SK-N-SH treated with all-trans-retinoic acid at 6 μM for 48 hours (cell line): ENCODE results near the gene HOMEZ.

Source experiments
- ATAC-seq: fragments of 200-7000 bp; cut with Tn5 transposase; 3 replicates; pipeline ENCODE4 v1.9.1; 2020; ENCODE audit warnings: mild to moderate bottlenecking, moderate library complexity
- ARNTL ChIP-seq: fragments of 450-650 bp; formaldehyde crosslinking; IDR thresholded peaks from 2 replicates; pipeline ENCODE4 v1.5.0; 2020; ENCODE audit warnings: low read depth, mild to moderate bottlenecking, moderate library complexity, borderline replicate concordance
- BACH2 ChIP-seq: fragments of 250-450 bp; sonication (Bioruptor Pico); IDR thresholded peaks from 2 replicates; pipeline ENCODE4 v1.9.0; 2021; ENCODE audit warnings: mild to moderate bottlenecking, borderline replicate concordance
- CREB5 ChIP-seq: fragments of 250-450 bp; sonication (Bioruptor Pico); IDR thresholded peaks from 2 replicates; pipeline ENCODE4 v1.5.1; 2020; ENCODE audit warnings: low read depth, mild to moderate bottlenecking, moderate library complexity
- CSDC2 ChIP-seq: fragments of 250-450 bp; sonication (Bioruptor Pico); IDR thresholded peaks from 2 replicates; pipeline ENCODE4 v1.5.0; 2020; ENCODE audit warnings: mild to moderate bottlenecking, moderate library complexity
- GLIS3 ChIP-seq: fragments of 250-450 bp; sonication (Bioruptor Pico); IDR thresholded peaks from 2 replicates; pipeline ENCODE4 v1.5.0; 2020; ENCODE audit warnings: mild to moderate bottlenecking, moderate library complexity
- ISL1 ChIP-seq: fragments of 250-450 bp; sonication (Bioruptor Pico); IDR thresholded peaks from 2 replicates; pipeline ENCODE4 v2.1.2; 2022; ENCODE audit warnings: mild to moderate bottlenecking, moderate library complexity
- OSR1 ChIP-seq: fragments of 250-450 bp; sonication (Bioruptor Pico); IDR thresholded peaks from 2 replicates; pipeline ENCODE4 v1.8.0; 2022; ENCODE audit warnings: moderate library complexity, mild to moderate bottlenecking, inconsistent platforms
- PATZ1 ChIP-seq: fragments of 250-450 bp; sonication (Bioruptor Pico); IDR thresholded peaks from 2 replicates; pipeline ENCODE4 v1.8.0; 2020; ENCODE audit warnings: mild to moderate bottlenecking, moderate library complexity, borderline replicate concordance
- POU6F1 ChIP-seq: fragments of 250-450 bp; sonication (Bioruptor Pico); IDR thresholded peaks from 2 replicates; pipeline ENCODE4 v1.8.0; 2021; ENCODE audit warnings: low read depth, mild to moderate bottlenecking, moderate library complexity, borderline replicate concordance
- PPARA ChIP-seq: fragments of 250-450 bp; sonication (Bioruptor Pico); IDR thresholded peaks from 2 replicates; pipeline ENCODE4 v1.5.0; 2020; ENCODE audit warnings: mild to moderate bottlenecking, borderline replicate concordance
- RARB ChIP-seq: fragments of 250-450 bp; sonication (Bioruptor Pico); IDR thresholded peaks from 2 replicates; pipeline ENCODE4 v1.8.0; 2021; ENCODE audit warnings: mild to moderate bottlenecking, moderate library complexity
- SNAI2 ChIP-seq: fragments of 250-450 bp; sonication (Bioruptor Pico); IDR thresholded peaks from 2 replicates; pipeline ENCODE4 v1.5.0; 2020; ENCODE audit warnings: mild to moderate bottlenecking, moderate library complexity
- TOX ChIP-seq: fragments of 250-450 bp; sonication (Bioruptor Pico); IDR thresholded peaks from 2 replicates; pipeline ENCODE4 v1.8.0; 2021; ENCODE audit warnings: mild to moderate bottlenecking, moderate library complexity, borderline replicate concordance
- TSHZ2 ChIP-seq: fragments of 250-450 bp; sonication (Bioruptor Pico); IDR thresholded peaks from 2 replicates; pipeline ENCODE4 v1.5.0; 2020; ENCODE audit warnings: mild to moderate bottlenecking, moderate library complexity
- ZC3H10 ChIP-seq: fragments of 250-450 bp; sonication (Bioruptor Pico); IDR thresholded peaks from 2 replicates; pipeline ENCODE4 v1.5.1; 2021; ENCODE audit warnings: mild to moderate bottlenecking, moderate library complexity
- ZFP3 ChIP-seq: fragments of 250-450 bp; sonication (Bioruptor Pico); IDR thresholded peaks from 2 replicates; pipeline ENCODE4 v1.5.0; 2020; ENCODE audit warnings: mild to moderate bottlenecking, moderate library complexity
- ZNF565 ChIP-seq: fragments of 450-650 bp; formaldehyde crosslinking; conservative IDR thresholded peaks from 2 replicates; pipeline ENCODE4 v1.5.0; 2020; ENCODE audit warnings: low read depth, mild to moderate bottlenecking, moderate library complexity
- ZNF70 ChIP-seq: fragments of 450-650 bp; formaldehyde crosslinking; IDR thresholded peaks from 2 replicates; pipeline ENCODE4 v1.5.0; 2020; ENCODE audit warnings: mild to moderate bottlenecking, moderate library complexity
- ZNF8 ChIP-seq: fragments of 450-650 bp; formaldehyde crosslinking; IDR thresholded peaks from 2 replicates; pipeline ENCODE4 v1.5.0; 2020; ENCODE audit warnings: mild to moderate bottlenecking, moderate library complexity

The HOMEZ gene

GRCh38 chr14:23299986-23300686 lies 14.2 kb upstream of the HOMEZ start:
- TF ChIP-seq ARNTL (CRISPR knock-in tag), result no peak
- no peak for TF ChIP-seq CSDC2 (CRISPR knock-in tag)
- no peak for TF ChIP-seq ZFP3 (CRISPR knock-in tag)
- TF ChIP-seq ZC3H10 (CRISPR knock-in tag), result no peak
- no peak for TF ChIP-seq ZNF565 (CRISPR knock-in tag)
- TF ChIP-seq RARB, result no peak
- TF ChIP-seq TOX, result no peak
- TF ChIP-seq GLIS3 (CRISPR knock-in tag), result no peak
- no peak for TF ChIP-seq ZNF70
- TF ChIP-seq ZNF8 (CRISPR knock-in tag), result no peak
- TF ChIP-seq OSR1 (CRISPR knock-in tag), result no peak
- TF ChIP-seq CREB5 (CRISPR knock-in tag), result no peak
- no peak for TF ChIP-seq BACH2 (CRISPR knock-in tag)
- no peak for TF ChIP-seq POU6F1
- TF ChIP-seq PATZ1 (CRISPR knock-in tag), result no peak
- TF ChIP-seq, all 23 proteins: peak for 0
- ATAC-seq, result no peak

GRCh38 chr14:23299211-23299957 lies 13.5 kb upstream of the HOMEZ start:
- TF ChIP-seq RARB, result no peak
- TF ChIP-seq GLIS3 (CRISPR knock-in tag), result no peak
- TF ChIP-seq TSHZ2 (CRISPR knock-in tag), result no peak
- no peak for TF ChIP-seq PPARA (CRISPR knock-in tag)
- TF ChIP-seq BACH2 (CRISPR knock-in tag), result no peak
- TF ChIP-seq CSDC2 (CRISPR knock-in tag), result no peak
- TF ChIP-seq ZFP3 (CRISPR knock-in tag), result no peak
- no peak for TF ChIP-seq ISL1 (CRISPR knock-in tag)
- no peak for TF ChIP-seq ZNF70
- no peak for TF ChIP-seq SNAI2 (CRISPR knock-in tag)
- no peak for TF ChIP-seq TOX
- TF ChIP-seq ZNF565 (CRISPR knock-in tag), result no peak
- TF ChIP-seq CREB5 (CRISPR knock-in tag), result no peak
- TF ChIP-seq OSR1 (CRISPR knock-in tag), result no peak
- TF ChIP-seq, all 23 proteins: peak for 0
- no peak for ATAC-seq
